Adipocyte (in vitro differentiated cells): Measurements from ENCODE around the gene MLYCD.
"Not testable (repeated sequence)": the region's sequence is repeated elsewhere in the genome, so short reads cannot be mapped to it uniquely, and the experiment has no call there.

Experiments
- DNase-seq: peaks from one replicate; pipeline ENCODE4 v3.0.0-alpha.2; 2015; ENCODE audit warnings: low read depth
- H3K27me3 ChIP-seq: replicated peaks from 2 replicates; pipeline ENCODE4 v1.7.0; 2013; ENCODE audit warnings: mild to moderate bottlenecking, low read length, moderate library complexity; ENCODE audit not compliant: control insufficient read depth, insufficient read depth
- H3K36me3 ChIP-seq: 2 replicates; pipeline ENCODE4 v1.7.0; 2013; ENCODE audit warnings: low read length, mild to moderate bottlenecking, moderate library complexity; ENCODE audit not compliant: control insufficient read depth, insufficient read depth, severe bottlenecking
- H3K4me1 ChIP-seq: 2 replicates; pipeline ENCODE4 v1.7.0; 2013; ENCODE audit warnings: mild to moderate bottlenecking, low read length, moderate library complexity; ENCODE audit not compliant: control insufficient read depth, insufficient read depth
- H3K4me3 ChIP-seq: 2 replicates; pipeline ENCODE4 v1.7.0; 2013; ENCODE audit warnings: mild to moderate bottlenecking, low read length, moderate library complexity
- H3K9ac ChIP-seq: 2 replicates; pipeline ENCODE4 v1.7.0; 2013; ENCODE audit warnings: mild to moderate bottlenecking, low read length, moderate library complexity
- H3K9me3 ChIP-seq: 2 replicates; pipeline ENCODE4 v1.7.0; 2013; ENCODE audit warnings: mild to moderate bottlenecking, low read length, moderate library complexity; ENCODE audit not compliant: control insufficient read depth

The MLYCD gene

GRCh38 chr16:83935005-83935857 is 36.3 kb downstream of the MLYCD start:
- peaks cover 20% of the 10 kb centered on the region for H3K27me3 ChIP-seq
- no peak for DNase-seq
- no peaks in the 10 kb centered on the region for H3K36me3 ChIP-seq
- H3K9ac ChIP-seq, result no peak overlapping the region
- H3K9me3 ChIP-seq, result no peaks in the 10 kb centered on the region
- peaks cover 9% of the 10 kb centered on the region for H3K4me1 ChIP-seq
- no peak overlapping the region for H3K4me3 ChIP-seq

GRCh38 chr16:83935858-83936255 is 36.9 kb downstream of the MLYCD start:
- H3K9me3 ChIP-seq, result no peaks in the 10 kb centered on the region
- DNase-seq, result no peak
- peaks cover 26% of the 10 kb centered on the region for H3K27me3 ChIP-seq
- H3K9ac ChIP-seq, result no peak overlapping the region
- peaks cover 9% of the 10 kb centered on the region for H3K4me1 ChIP-seq
- H3K4me3 ChIP-seq, result no peak overlapping the region
- H3K36me3 ChIP-seq, result no peaks in the 10 kb centered on the region

- Histone ChIP-seq H3K9me3 (no peaks in the 10 kb centered on the region), H3K4me1 (peaks cover 9% of the 10 kb centered on the region), H3K9ac (no peak overlapping the region), H3K36me3 (no peaks in the 10 kb centered on the region), H3K27me3 (peaks cover 29% of the 10 kb centered on the region), H3K4me3 (no peak overlapping the region)
- DNase-seq, result no peak
Measured at GRCh38 chr16:83936581-83937165, 37.8 kb downstream of the MLYCD start.

DNA sequence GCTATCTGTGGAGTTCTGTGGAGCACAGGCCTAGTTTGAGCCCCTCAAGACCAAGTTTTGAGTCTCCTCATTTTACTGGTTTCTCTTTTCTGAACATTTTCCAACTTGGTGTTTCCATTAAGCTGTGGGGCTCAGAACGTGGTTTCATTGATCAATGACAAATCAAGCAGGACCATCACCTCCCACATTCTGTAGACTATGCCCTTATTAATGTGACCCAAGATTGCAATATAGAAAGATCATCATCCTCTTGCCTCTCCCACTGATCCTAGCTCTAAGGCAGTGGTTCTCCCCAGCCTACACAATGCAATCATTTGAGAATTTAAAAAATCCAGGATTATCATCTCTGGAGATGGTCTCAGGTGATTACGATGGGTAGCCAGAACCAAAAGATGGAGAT is 38.4 kb downstream of the MLYCD start:
- Histone ChIP-seq H3K9me3 (no peaks in the 10 kb centered on the region), H3K4me3 (no peak overlapping the region), H3K9ac (no peak overlapping the region), H3K4me1 (peaks cover 9% of the 10 kb centered on the region), H3K27me3 (peaks cover 31% of the 10 kb centered on the region), H3K36me3 (no peaks in the 10 kb centered on the region)
- DNase-seq, result no peak

DNA sequence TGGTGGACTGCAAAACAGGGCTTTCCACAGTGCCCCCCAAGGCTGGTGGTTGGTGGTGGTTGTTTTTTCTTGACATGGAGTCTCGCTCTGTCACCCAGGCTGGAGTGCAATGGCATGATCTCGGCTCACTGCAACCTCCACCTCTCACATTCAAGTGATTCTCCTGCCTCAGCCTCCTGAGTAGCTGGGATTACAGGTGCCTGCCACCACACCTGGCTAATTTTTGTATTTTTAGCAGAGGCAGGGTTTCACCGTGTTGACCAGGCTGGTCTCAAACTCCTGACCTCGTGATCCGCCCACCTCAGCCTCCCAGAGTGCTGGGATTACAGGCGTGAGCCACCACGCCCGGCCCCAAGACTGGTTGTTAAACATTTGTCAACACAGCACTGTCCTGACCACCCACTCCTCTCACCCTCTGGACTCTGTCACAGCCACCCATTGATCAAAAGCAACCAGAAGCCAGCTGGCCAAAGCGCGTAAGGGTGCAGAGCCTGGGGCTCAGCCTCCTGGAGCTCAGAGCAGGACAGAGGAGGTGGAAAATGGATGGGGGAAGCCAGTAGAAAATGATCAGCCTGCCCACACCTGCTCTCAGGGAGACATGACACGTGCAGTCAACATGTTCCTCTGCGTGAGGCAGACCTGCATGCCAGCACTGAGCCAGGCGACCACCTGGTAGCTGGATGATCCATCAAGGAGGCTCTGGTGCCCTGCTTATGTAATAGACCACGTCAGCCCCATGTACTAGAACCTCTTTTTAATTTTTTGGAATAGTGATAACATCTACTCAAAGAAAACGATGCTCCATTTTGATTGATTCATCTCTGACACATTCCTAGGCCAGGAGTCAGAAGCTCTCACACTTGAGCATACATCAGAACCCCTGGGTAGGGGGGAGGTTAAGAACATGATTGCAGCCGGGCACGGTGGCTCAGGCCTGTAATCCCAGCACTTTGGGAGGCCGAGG is 39.3 kb downstream of the MLYCD start:
- peaks cover 32% of the 10 kb centered on the region for H3K27me3 ChIP-seq
- H3K9ac ChIP-seq, result no peak overlapping the region
- DNase-seq, result no peak
- H3K4me1 ChIP-seq, result peaks cover 9% of the 10 kb centered on the region
- H3K9me3 ChIP-seq, result no peaks in the 10 kb centered on the region
- no peak overlapping the region for H3K4me3 ChIP-seq
- no peaks in the 10 kb centered on the region for H3K36me3 ChIP-seq

DNA sequence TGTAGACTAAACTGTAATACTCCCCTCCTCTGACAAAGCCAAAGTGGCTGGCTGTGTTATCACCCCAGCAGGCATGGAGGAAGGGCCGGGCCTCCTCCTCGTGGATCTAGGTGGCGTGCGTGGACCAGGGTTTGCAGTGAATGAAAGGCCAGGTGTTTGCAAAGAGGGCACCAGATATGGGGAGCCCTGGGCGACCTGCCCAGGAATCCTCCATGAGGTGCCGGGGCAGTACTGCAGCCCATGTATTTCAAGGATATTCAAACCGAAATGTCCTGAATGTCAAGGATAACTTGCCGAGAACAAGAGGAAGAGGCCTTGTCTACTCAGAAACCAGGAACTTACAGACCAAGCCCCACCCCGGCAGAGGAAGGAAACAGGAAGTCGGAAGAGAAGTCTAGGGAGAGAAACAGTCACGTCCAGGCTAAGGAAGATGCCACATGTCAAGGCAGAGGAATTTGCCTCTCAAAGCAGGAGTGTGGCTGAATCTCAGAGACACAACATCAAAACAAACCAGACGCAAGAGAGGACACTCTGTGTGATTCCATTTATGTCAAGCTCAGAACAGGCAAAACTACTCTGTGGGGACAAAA is 40.4 kb downstream of the MLYCD start:
- Histone ChIP-seq H3K4me3 (no peak overlapping the region), H3K36me3 (no peaks in the 10 kb centered on the region), H3K9me3 (no peaks in the 10 kb centered on the region), H3K9ac (no peak overlapping the region), H3K4me1 (no peaks in the 10 kb centered on the region), H3K27me3 (peaks cover 36% of the 10 kb centered on the region)
- no peak for DNase-seq

- no peak for DNase-seq
- no peak overlapping the region for H3K4me3 ChIP-seq
Measured at GRCh38 chr16:83940119-83940518, 41.2 kb downstream of the MLYCD start.

DNA sequence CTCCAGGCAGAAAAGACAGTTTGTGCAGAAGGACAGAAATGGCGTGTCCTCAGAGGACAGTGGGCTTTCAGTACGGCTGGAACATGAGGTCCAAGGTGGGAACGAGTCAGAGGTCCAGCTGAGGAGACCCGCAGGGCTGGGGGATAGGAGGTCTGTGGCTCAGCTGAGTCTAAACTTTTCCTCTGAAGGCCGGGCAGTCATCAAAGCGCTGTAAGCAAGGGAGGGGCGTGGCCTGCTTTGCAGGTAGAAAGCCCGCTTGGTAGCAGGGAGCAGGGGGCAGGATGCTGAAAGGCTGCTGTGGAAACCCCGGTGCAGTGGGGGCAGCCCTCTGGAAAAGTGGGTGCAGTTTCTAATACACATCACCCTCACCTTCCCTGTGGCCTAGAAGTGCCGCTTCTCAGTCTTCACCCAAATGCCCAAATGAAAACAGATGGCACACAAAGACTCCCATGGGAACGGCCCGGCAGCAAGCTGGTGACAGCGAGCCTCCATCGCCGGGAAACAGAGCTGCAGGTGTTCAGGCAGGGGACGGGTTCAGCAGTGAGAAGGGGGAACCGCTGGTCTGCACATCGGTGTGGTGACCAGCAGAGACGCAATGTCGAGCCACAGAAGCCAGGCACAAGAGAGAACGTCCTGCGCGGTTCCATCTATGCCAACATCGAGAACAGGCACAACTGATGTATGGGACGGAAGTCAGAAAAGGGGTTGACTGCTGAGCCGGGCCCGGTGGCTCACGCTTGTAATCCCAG is 41.9 kb downstream of the MLYCD start:
- no peaks in the 10 kb centered on the region for H3K9me3 ChIP-seq
- H3K9ac ChIP-seq, result no peak overlapping the region
- DNase-seq, result no peak
- H3K4me3 ChIP-seq, result no peak overlapping the region
- H3K4me1 ChIP-seq, result no peaks in the 10 kb centered on the region
- no peaks in the 10 kb centered on the region for H3K36me3 ChIP-seq
- peaks cover 29% of the 10 kb centered on the region for H3K27me3 ChIP-seq

More at GRCh38 chr16:83940119-83940518, 41.2 kb downstream of the MLYCD start:
- Histone ChIP-seq H3K36me3 (no peaks in the 10 kb centered on the region), H3K4me1 (no peaks in the 10 kb centered on the region), H3K9ac (no peak overlapping the region), H3K9me3 (no peaks in the 10 kb centered on the region), H3K27me3 (peaks cover 30% of the 10 kb centered on the region)

DNA sequence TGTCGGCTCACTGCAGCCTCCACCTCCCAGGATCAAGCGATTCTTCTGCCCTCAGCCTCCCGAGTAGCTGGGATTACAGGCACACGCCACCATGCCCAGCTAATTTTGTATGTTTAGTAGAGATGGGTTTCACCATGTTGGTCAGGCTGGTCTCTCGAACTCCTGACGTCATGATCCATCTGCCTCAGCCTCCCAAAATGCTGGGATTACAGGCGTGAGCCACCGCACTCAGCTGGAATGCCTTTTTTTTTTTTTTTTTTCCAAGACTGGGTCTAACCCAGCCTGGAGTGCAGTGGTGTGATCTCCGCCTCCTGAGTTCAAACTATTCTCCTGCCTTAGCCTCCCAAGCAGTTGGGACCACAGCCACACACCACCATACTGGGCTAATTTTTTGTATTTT is 42.6 kb downstream of the MLYCD start:
- not testable (repeated sequence) for H3K4me3 ChIP-seq, DNase-seq, H3K9me3 ChIP-seq, H3K9ac ChIP-seq, H3K4me1 ChIP-seq, H3K36me3 ChIP-seq
- H3K27me3 ChIP-seq, result peaks cover 32% of the 10 kb centered on the region

GRCh38 chr16:83942074-83942473 is 43.2 kb downstream of the MLYCD start:
- no peak for DNase-seq
- no peak overlapping the region for H3K9ac ChIP-seq

More at GRCh38 chr16:83942074-83942473, 43.2 kb downstream of the MLYCD start:
- Histone ChIP-seq H3K27me3 (peaks cover 34% of the 10 kb centered on the region), H3K9me3 (no peaks in the 10 kb centered on the region), H3K4me3 (no peak overlapping the region), H3K4me1 (no peaks in the 10 kb centered on the region), H3K36me3 (no peaks in the 10 kb centered on the region)
